KOPT-K1 (cell line): Measurements from ENCODE around the gene RNF10.

ENCODE experiments used
- H3K27ac ChIP-seq: fragments of 200-600 bp; sonication (generic); 2 replicates; pipeline ENCODE4 v1.5.1; 2016; ENCODE audit warnings: antibody characterized with exemption, mild to moderate bottlenecking, low read depth, low read length; ENCODE audit not compliant: poor library complexity, severe bottlenecking
- H3K36me3 ChIP-seq: fragments of 200-600 bp; sonication (generic); 2 replicates; pipeline ENCODE4 v1.5.1; 2017; ENCODE audit warnings: antibody characterized with exemption, mild to moderate bottlenecking, low read length, moderate library complexity; ENCODE audit not compliant: insufficient read depth
- H3K9me3 ChIP-seq: fragments of 200-600 bp; sonication (generic); 2 replicates; pipeline ENCODE4 v1.5.1; 2017; ENCODE audit warnings: antibody characterized with exemption, low read length, mild to moderate bottlenecking; ENCODE audit not compliant: insufficient read depth, poor library complexity, severe bottlenecking

Gene RNF10

DNA sequence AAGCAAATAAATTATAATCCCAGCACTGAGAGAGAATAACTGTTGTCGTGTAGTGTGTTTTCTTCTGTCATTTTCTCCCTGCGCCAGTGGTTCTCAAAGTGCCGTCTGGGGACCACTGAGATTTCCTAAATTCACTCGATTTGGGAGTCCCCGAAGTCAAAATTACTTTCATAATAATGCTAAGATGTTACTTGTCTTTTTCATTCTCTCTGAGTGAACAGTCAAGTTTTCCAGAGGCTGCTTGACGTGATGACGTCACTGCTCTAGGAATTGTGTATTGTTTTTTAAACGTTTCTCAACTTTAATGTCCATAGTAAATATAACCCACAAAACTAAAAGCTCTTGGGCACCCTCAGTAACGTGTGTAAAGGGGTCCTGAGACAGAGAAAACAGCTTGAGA is 47.8 kb downstream of the RNF10 start:
- Histone ChIP-seq H3K9me3 (no peaks in the 10 kb centered on the region), H3K27ac (peak overlapping the region; percentile 68), H3K36me3 (peaks cover 32% of the 10 kb centered on the region)

DNA sequence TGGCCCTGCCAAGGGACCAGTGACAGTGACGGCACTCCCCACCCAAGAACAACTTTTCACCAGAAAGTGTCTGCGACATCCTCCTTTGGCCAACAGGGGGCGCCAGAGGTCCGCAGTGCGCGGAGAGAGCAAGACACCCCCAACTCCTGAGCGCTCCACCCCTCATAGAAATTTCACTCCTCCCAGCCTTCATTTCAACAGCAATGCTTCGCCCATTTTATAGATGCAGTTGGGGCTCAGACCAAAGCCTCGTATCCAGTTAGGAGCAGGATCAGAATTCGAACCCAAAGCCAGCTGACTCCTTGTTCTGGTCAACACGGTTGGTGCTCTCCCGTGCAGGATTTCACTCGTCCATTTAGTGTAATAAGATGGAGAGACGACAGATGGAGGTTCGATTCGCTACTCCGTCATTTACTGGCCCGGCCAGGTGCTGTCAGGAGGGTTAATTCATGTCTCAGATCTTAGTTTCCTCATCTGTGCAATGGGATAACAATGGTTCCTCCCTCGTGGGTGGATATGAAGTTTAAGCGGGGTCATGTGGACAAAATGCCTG is 49.4 kb downstream of the RNF10 start:
- H3K9me3 ChIP-seq: no peaks in the 10 kb centered on the region
- no peak overlapping the region for H3K27ac ChIP-seq
- peaks cover 16% of the 10 kb centered on the region for H3K36me3 ChIP-seq

DNA sequence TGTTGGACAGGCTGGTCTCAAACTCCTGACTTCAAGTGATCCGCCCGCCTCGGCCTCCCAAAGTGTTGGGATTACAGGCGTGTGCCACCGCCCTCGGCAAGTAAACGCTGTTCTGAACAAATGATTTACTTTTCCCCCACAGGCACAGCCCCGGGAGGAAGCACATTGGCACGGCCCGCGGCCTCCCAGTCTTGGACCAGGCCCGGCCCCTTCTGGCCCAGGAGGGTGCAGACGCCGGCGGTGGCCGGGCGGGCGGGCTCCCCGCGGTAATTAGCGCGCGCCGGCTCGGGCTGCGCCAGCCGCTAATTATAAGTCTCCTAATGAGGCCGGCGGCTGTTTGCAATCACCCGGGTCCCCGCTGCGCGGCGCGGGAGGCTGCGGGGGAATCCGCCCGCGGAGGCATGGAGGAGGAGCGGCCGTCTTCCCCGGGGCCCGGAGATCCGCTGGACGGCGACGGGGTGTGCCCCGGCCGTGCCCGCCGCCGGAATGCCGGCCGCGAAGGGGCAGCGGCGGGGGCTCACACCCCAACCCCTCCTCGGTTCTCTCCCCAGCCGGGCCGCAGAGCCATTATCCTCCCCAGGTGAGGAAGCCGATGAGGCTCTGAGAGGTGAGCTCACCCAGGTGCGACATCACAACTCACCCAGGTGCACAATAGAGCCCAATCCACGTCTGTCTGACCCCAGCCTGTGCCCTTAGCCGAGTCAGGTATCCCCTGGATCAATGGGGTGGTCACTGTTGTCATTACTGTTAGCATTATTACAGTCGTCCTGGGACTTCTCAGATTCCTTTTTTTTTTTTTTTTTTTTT is 50.4 kb downstream of the RNF10 start:
- no peak overlapping the region for H3K27ac ChIP-seq
- peaks cover 6% of the 10 kb centered on the region for H3K36me3 ChIP-seq
- no peaks in the 10 kb centered on the region for H3K9me3 ChIP-seq

DNA sequence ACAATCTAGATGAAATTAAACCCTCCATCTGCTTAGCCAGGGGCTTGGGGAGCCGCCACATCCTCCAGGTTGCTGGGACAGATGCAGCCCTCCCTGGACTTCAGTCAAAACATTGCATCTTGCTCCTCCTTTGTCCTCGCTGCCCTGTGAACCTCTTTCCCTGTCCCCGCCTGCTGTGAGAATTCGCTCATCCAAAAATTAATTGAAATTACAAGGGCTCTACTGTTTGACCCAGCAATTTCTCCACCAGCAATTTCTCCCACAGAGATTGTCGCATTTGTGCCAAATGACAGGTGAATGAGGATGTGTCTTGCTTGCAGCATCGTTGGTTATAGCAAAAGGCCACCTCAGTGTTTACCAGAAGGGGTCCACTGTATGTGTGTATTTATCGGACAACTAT is 52.0 kb downstream of the RNF10 start:
- Histone ChIP-seq H3K27ac (no peak overlapping the region), H3K36me3 (no peaks in the 10 kb centered on the region), H3K9me3 (no peaks in the 10 kb centered on the region)

DNA sequence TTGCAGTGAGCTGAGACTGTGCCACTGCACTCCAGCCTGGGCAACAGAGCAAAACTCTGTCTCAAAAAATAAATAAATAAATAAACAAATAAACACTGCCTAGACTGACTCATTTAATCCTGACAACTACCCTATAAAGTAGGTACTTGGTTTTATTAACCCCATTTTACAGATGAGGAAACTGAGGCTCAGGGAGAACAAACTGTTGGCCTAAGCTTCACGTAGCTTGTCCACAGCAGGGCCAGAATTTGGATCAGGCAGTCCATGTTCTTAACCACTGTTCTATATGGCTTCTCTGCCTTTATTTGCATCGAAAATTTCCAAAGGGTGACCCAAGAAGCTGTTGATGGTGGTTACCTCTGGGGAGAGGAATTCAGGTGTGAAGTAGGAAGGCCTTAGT is 52.7 kb downstream of the RNF10 start:
- H3K9me3 ChIP-seq: no peaks in the 10 kb centered on the region
- H3K27ac ChIP-seq: no peak overlapping the region
- H3K36me3 ChIP-seq: no peaks in the 10 kb centered on the region

DNA sequence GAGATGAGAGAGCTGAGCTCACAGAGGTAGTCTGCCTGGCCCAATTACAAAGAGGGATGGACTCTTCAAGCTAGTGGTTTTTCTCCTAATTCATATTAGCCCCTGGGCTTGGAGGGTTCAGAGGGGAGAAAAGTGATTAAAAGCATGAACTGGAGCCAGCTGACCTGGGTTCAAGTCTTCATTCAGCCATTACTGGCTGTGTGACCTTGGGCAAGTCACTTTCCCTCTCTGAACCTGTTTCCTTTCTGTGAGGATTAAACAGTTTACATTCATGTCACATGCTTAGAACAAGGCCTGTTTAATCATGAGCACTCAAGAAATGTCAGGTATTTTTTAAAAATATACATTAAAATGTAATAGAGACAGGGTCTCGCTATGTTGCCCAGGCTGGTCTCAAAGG is 54.2 kb downstream of the RNF10 start:
- no peaks in the 10 kb centered on the region for H3K36me3 ChIP-seq
- no peak overlapping the region for H3K27ac ChIP-seq
- H3K9me3 ChIP-seq: no peaks in the 10 kb centered on the region

DNA sequence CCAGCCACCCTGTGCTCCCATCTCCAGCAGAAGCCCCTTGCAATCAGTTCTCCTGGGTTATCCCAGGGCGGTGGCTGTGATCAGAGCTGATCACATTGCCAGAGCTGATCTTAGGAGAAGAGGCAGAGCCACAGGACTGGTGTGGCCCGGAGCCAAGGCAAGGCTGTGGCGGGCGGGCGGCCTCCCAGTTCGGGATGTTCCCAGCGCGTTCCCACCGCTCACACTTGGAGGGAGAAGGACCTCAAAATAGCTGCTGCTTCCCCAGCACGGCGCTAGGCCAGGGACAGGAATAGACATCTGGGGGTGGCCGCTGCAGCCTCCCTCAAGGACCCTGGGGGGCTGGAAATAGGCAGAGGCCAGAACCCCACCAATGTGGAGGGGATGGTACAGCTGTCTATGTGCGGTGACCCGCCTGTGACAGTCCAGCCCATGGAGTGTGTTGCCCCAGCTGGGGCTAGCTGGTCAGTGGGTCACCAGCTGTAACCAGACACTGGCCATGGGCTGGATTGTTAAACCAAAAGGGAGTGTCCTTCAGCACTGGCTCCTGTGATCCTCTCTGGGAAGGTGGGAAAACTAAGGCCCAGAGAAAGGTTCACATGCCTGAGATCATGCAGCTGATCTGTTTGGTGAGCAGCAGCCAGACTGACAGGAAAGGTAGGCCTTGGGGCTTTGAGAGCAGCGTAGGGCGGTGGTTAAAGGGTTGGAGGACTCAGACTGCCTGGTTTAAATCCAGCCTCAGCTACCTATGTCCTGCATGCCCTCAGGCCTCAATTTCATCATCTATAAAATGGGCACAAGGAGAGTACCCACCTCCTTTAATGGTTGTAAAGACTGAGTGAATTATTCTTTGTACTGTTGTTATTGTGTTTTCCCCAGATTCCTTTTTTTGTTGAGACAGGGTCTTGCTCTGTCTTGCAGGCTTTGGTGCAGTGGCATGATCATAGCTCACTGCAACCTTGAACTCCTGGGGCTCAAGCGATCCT is 55.1 kb downstream of the RNF10 start:
- Histone ChIP-seq H3K27ac (no peak overlapping the region), H3K36me3 (no peaks in the 10 kb centered on the region), H3K9me3 (no peaks in the 10 kb centered on the region)

DNA sequence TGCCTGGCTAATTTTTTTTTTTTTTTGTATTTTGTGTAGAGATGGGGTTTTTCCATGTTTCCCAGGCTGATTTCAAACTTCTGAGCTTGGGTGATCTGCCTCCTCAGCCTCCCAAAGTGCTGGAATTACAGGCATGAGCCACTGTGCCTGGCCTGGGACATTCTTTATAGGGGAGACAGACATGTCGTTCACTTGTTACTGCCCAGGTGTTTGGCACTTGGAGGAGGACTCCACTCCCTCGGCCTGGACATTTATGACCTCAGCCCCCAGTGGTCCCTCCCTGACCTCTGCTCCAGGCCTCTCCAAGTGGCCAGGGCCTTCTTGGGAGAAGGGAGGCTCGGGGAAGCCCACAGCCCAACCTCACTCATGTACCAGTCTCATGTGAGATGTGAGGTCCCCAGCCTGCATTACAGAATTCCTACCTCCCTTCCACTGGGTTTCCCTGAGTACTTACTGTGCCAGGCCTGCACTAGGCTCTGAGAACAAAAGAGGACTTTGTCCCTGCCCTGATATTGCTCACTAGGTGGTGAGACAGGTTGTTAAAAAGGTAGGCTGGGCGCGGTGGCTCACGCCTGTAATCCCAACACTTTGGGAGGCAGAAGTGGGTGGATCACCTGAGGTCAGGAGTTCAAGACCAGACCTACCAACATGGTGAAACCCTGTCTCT is 56.7 kb downstream of the RNF10 start:
- Histone ChIP-seq H3K27ac (no peak overlapping the region), H3K9me3 (no peaks in the 10 kb centered on the region), H3K36me3 (no peaks in the 10 kb centered on the region)

DNA sequence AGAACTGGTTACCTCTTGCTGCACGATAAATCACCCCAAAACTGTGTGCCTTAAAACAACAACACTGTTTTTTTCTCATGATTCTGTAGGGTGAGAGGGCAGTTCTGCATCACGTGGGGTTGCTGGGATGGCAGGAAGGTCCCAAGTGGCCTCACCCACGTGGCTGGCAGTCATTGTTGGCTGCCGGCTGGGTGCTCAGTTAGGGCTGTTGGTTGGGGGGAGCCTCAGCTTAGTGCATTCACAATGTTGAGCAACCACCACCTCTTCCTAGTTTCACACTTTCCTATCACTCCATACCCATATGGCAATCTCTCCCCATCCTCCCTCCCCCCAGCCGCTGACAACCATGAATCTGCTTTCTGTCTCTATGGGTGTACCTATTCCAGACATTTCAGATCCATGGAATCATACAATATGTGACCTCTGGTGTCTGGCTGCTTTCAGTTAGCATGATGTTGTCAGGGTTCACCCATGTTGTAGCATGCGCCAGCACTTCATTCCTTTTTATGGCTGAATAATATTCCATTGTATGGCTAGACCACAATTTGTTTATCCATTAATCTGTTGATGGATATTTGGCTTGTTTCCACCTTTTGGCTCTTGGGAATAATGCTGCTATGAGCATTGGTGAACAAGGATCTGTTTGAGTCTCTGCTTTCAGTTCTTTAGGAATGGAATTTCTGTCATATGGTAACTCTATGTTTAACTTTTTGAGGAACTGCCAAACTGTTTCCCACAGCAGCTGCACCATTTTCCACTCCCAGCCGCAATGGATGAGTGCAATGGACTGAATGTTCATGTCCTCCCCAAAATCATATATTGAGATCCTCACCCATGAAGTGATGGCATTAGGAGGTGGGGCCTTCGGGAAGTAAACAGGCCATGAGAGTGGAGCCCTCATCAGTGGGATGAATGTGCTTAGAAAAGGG is 58.2 kb downstream of the RNF10 start:
- Histone ChIP-seq H3K27ac (no peak overlapping the region), H3K9me3 (no peaks in the 10 kb centered on the region)

DNA sequence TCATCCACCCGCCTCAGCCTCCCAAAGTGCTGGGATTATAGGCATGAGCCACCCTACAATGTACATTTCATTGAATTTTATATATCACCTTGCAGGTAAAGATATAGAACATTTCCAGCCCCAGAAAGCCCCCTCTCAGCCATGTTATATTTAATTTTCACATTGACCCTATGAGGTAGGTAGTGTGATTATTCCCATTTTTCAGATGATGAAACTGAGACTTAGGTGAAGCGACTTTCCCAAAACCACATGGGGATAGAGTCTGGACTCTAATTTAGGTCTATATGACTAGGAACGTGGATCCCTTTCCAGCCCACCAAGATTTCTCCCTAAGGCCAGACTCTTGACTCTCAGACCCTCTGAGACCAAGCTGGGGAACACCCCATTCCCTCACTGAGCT is 62.7 kb downstream of the RNF10 start:
- H3K27ac ChIP-seq: no peak overlapping the region
- H3K9me3 ChIP-seq: no peaks in the 10 kb centered on the region
- no peaks in the 10 kb centered on the region for H3K36me3 ChIP-seq

More for the DNA sequence above, 58.2 kb downstream of the RNF10 start:
- H3K36me3 ChIP-seq: no peaks in the 10 kb centered on the region

DNA sequence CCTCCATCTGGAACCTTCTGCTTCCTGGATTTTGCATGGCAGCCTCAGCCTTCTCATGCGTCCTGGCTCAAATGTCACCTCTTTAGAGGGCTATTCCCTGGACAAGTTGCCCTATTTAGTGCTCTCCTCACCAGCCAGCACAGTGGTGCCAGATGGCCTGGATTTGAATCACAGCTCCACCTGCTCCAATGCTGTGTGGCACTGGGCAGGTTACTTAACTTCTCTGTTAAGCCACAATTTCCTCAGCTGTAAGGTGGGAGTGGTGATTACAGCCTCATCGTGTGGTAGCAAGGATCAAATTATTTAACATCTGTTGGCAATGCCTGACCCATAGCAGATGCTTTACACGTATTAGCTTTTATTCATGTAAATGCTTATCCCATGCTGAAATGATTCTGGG is 63.7 kb downstream of the RNF10 start:
- no peaks in the 10 kb centered on the region for H3K36me3 ChIP-seq
- no peaks in the 10 kb centered on the region for H3K9me3 ChIP-seq
- H3K27ac ChIP-seq: no peak overlapping the region

DNA sequence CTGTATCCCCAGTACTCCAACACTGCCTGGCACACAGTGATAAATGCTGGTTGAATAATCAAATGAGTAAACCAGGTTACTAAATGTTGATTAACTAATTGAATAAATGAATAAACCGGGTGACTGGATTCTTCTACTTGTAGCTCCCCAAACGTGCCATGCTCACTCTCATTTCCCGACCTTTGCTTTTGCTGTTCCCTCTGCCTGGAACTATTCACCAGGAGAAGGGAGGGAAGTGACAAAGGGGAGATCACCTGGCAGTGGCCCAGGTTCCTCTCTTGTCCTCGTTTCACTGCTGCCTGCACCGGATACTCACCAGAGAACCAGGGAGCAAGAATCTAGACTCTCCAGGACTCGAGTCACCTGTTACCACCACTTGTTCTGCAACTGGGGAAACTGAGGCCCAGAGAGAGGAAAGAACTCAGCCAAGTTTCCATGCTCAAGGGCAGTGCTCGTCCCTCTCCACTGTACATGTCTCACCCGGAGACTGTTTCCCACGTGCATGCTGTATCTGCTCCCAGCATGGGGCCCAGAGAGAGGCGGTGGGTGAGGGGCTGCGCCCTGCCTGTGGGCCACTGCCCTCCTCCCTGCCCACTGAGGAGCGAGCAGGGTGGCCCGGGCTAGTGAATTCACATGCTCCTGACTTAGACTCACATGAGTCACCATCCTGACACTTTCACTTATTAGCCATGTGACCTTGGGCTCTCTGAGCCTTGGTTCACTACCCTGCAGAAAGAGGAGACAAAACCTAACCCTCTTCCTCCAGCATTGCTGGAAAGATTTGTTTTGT is 64.7 kb downstream of the RNF10 start:
- H3K9me3 ChIP-seq: no peaks in the 10 kb centered on the region
- H3K36me3 ChIP-seq: no peaks in the 10 kb centered on the region
- H3K27ac ChIP-seq: no peak overlapping the region

DNA sequence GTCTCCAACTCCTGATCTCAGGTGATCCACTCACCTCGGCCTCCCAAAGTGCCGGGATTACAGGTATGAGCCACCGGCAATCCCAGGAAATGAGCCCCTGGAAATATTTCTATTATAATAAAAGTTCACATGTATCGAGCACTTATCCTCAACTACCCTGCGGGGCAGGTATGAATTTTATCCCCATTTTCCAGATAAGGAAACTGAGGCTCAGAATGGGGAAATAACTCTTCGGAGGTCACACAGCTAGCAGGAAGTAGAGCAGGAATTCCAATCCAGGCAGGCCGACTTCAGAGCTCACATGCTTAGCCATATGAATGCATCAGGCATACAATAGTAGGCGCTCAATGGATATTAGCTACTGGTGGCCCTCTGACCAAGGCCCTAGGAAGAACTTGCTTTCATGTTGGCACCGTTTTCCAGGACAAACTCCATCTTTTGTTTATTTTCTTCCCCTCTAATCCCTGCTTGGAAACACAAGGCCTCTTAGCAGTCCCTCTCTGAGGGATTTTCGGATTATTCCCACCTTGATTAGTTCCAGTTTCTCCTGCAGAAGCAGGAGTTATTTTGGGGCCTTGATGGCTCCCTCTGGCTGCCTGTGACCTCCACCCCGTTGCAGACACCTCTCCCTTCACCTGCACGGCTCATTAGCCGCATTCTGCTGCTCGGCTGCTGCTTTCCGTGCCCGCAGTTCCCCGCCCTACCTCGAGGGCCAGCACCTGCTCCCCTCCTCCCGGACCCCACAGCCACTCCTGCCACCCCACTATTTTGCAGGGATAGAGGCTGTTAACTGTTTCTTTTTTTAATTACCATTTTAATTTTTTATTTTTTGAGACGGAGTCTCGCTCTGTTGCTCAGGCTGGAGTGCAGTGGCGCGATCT is 65.8 kb downstream of the RNF10 start:
- no peaks in the 10 kb centered on the region for H3K9me3 ChIP-seq
- no peak overlapping the region for H3K27ac ChIP-seq

More for the DNA sequence above, 65.8 kb downstream of the RNF10 start:
- H3K36me3 ChIP-seq: no peaks in the 10 kb centered on the region
